Thoracic aorta (tissue), 2 donors: Measurements from ENCODE around the gene SH3PXD2A. TPM values are rescaled to one million over a fixed set of nuclear protein-coding genes. Genes with fewer than 3 reads are reported as not detected.

ENCODE experiments used
- ATAC-seq: fragments of 150-250 bp; one replicate; pipeline ENCODE4 v1.8.0; 2017; ENCODE audit warnings: low read depth; ENCODE audit not compliant: insufficient number of reproducible peaks, low FRiP score
- DNase-seq: peaks from one replicate; pipeline ENCODE4 v3.0.0-alpha.2; 2020; ENCODE audit warnings: low spot score
- H3K27ac ChIP-seq, 2 donors: fragments of 200-600 bp; sonication (generic); 1 replicate in 1 of 2; 2 replicates in 1 of 2; pipeline ENCODE4 v1.5.1; 2016; ENCODE audit warnings: mild to moderate bottlenecking in 2 of 2, moderate library complexity in 2 of 2
- H3K27me3 ChIP-seq: fragments of 200-600 bp; sonication (generic); replicated peaks from 2 replicates; pipeline ENCODE4 v1.6.0; 2016; ENCODE audit warnings: mild to moderate bottlenecking; ENCODE audit not compliant: insufficient read depth
- H3K36me3 ChIP-seq: fragments of 200-600 bp; sonication (generic); one replicate; pipeline ENCODE4 v1.5.1; 2016
- H3K4me1 ChIP-seq, 2 donors: fragments of 200-600 bp; sonication (generic); 1 replicate in 1 of 2; 2 replicates in 1 of 2; pipeline versions ENCODE4 v1.5.1 to v1.6.0; 2016; ENCODE audit warnings: low read depth in 2 of 2, mild to moderate bottlenecking in 1 of 2; ENCODE audit not compliant: control insufficient read depth in 1 of 2
- H3K4me3 ChIP-seq: fragments of 200-600 bp; sonication (generic); 2 replicates; pipeline ENCODE4 v1.5.1; 2016; ENCODE audit warnings: mild to moderate bottlenecking
- H3K9me3 ChIP-seq: fragments of 200-600 bp; sonication (generic); 2 replicates; pipeline ENCODE4 v1.5.1; 2016
- CTCF ChIP-seq: fragments of 200-600 bp; sonication (generic); IDR thresholded peaks from one replicate; pipeline ENCODE4 v1.5.1; 2019; ENCODE audit warnings: antibody characterized with exemption
- total RNA-seq, 2 donors: library from RNA; depleted of rRNA; stranded (reverse); fragments of >200 nt; gene quantifications; one replicate each; pipeline versions ENCODE4 v1.1.0 to v1.2.3, GENCODE V29; 2016

Gene SH3PXD2A
- total RNA-seq, 2 donors from 2014 or later: 28.3 to 51.5 TPM

- Histone ChIP-seq H3K27me3 (no peaks in the 10 kb centered on the region), H3K36me3 (no peaks in the 10 kb centered on the region), H3K9me3 (no peaks in the 10 kb centered on the region), H3K27ac (no peak overlapping the region), H3K4me1 (peaks cover 18 to 56% of the 10 kb centered on the region in 2 donors), H3K4me3 (no peak overlapping the region)
- DNase-seq (no peak), ATAC-seq (no peak)
- no peak for TF ChIP-seq CTCF
These were observed 18.5 kb downstream of the SH3PXD2A start for GRCh38 chr10:103836861-103837260.

- H3K27ac ChIP-seq: no peak overlapping the region
- H3K27me3 ChIP-seq: no peaks in the 10 kb centered on the region
- DNase-seq: no peak
- H3K4me3 ChIP-seq: no peak overlapping the region
- no peaks in the 10 kb centered on the region for H3K36me3 ChIP-seq
- no peak for ATAC-seq
- peaks cover 18 to 56% of the 10 kb centered on the region in 2 donors for H3K4me1 ChIP-seq
- no peak for TF ChIP-seq CTCF
- no peaks in the 10 kb centered on the region for H3K9me3 ChIP-seq
These were observed 19.1 kb downstream of the SH3PXD2A start for GRCh38 chr10:103836273-103836672.

GRCh38 chr10:103835096-103836050 lies 20.0 kb downstream of the SH3PXD2A start:
- DNase-seq: no peak
- no peak for TF ChIP-seq CTCF
- Histone ChIP-seq H3K4me1 (peaks cover 15 to 47% of the 10 kb centered on the region in 2 donors), H3K9me3 (no peaks in the 10 kb centered on the region), H3K27me3 (no peaks in the 10 kb centered on the region), H3K27ac (peak overlapping the region in 1 of 2 donors; percentile 32), H3K36me3 (no peaks in the 10 kb centered on the region), H3K4me3 (peak overlapping the region; percentile 22)
- no peak for ATAC-seq

GRCh38 chr10:103834436-103835095 lies 20.8 kb downstream of the SH3PXD2A start:
- Histone ChIP-seq H3K27ac (peak overlapping the region in 1 of 2 donors; percentile 32), H3K4me1 (peaks cover 15 to 44% of the 10 kb centered on the region in 2 donors), H3K27me3 (no peaks in the 10 kb centered on the region), H3K9me3 (no peaks in the 10 kb centered on the region), H3K36me3 (no peaks in the 10 kb centered on the region), H3K4me3 (peak overlapping the region; percentile 22)
- DNase-seq (no peak), ATAC-seq (no peak)
- TF ChIP-seq CTCF: no peak

- Histone ChIP-seq H3K4me1 (peaks cover 15 to 38% of the 10 kb centered on the region in 2 donors), H3K4me3 (no peak overlapping the region), H3K36me3 (no peaks in the 10 kb centered on the region), H3K9me3 (no peaks in the 10 kb centered on the region), H3K27me3 (no peaks in the 10 kb centered on the region), H3K27ac (peak overlapping the region in 1 of 2 donors; percentile 32)
- no peak for TF ChIP-seq CTCF
- ATAC-seq (peak; percentile 54), DNase-seq (no peak)
These were observed 21.5 kb downstream of the SH3PXD2A start for GRCh38 chr10:103833731-103834365.
